GM23338 (cell line): Measurements from ENCODE around the gene FEZF2. TPM values are rescaled to one million over a fixed set of nuclear protein-coding genes. Genes with fewer than 3 reads are reported as not detected.

Experiments used
- ATAC-seq: fragments of 200-7000 bp; cut with Tn5 transposase; 3 replicates; pipeline ENCODE4 v1.9.1; 2020
- DNase-seq: peaks from one replicate; pipeline ENCODE4 v3.0.0-alpha.2; 2015; ENCODE audit warnings: low spot score
- H2AFZ ChIP-seq: fragments of 200-600 bp; sonication (generic); 2 replicates; pipeline ENCODE4 v1.8.0; 2016; ENCODE audit warnings: antibody characterized with exemption, mild to moderate bottlenecking, moderate library complexity
- H3F3A ChIP-seq: fragments of 200-600 bp; sonication (generic); replicated peaks from 2 replicates; pipeline ENCODE4 v1.8.0; 2017; ENCODE audit warnings: antibody characterized with exemption, mixed run types, low read depth
- H3K27ac ChIP-seq: fragments of 200-600 bp; sonication (generic); 2 replicates; pipeline ENCODE4 v1.6.1; 2016; ENCODE audit warnings: low read depth
- H3K27me3 ChIP-seq: fragments of 200-600 bp; sonication (generic); 2 replicates; pipeline ENCODE4 v1.8.0; 2016; ENCODE audit warnings: mild to moderate bottlenecking, mixed run types, moderate library complexity; ENCODE audit not compliant: insufficient read depth
- H3K36me3 ChIP-seq: fragments of 200-600 bp; sonication (generic); 2 replicates; pipeline ENCODE4 v1.8.0; 2016; ENCODE audit warnings: mild to moderate bottlenecking; ENCODE audit not compliant: insufficient read depth
- H3K4me1 ChIP-seq: fragments of 200-600 bp; sonication (generic); 2 replicates; pipeline ENCODE4 v1.8.0; 2016; ENCODE audit warnings: mild to moderate bottlenecking, moderate library complexity; ENCODE audit not compliant: insufficient read depth
- H3K4me2 ChIP-seq: fragments of 200-600 bp; sonication (generic); 2 replicates; pipeline ENCODE4 v1.7.1; 2017; ENCODE audit warnings: mixed run types
- H3K4me3 ChIP-seq: fragments of 200-600 bp; sonication (generic); 2 replicates; pipeline ENCODE4 v1.6.1; 2016; ENCODE audit warnings: mixed run types
- H3K79me2 ChIP-seq: fragments of 200-600 bp; sonication (generic); replicated peaks from 2 replicates; pipeline ENCODE4 v1.8.0; 2017; ENCODE audit warnings: mild to moderate bottlenecking; ENCODE audit not compliant: insufficient read depth
- H3K9me2 ChIP-seq: fragments of 200-600 bp; sonication (generic); 2 replicates; pipeline ENCODE4 v1.8.0; 2017; ENCODE audit not compliant: insufficient read depth
- H4K20me1 ChIP-seq: fragments of 200-600 bp; sonication (generic); replicated peaks from 2 replicates; pipeline ENCODE4 v1.8.0; 2017; ENCODE audit warnings: mild to moderate bottlenecking; ENCODE audit not compliant: insufficient read depth
- H3K27ac Mint-ChIP-seq: 2 replicates; pipeline ENCODE4 v1.8.0; 2020; ENCODE audit warnings: inconsistent platforms, mild to moderate bottlenecking, moderate library complexity, mixed read lengths
- H3K27me3 Mint-ChIP-seq: 3 replicates; pipeline ENCODE4 v1.8.0; 2022; ENCODE audit warnings: low read depth, mild to moderate bottlenecking, moderate library complexity, mixed read lengths, inconsistent platforms; ENCODE audit not compliant: insufficient read depth, poor library complexity
- H3K36me3 Mint-ChIP-seq: 3 replicates; pipeline ENCODE4 v1.8.0; 2021; ENCODE audit warnings: low read depth, mild to moderate bottlenecking, inconsistent platforms, moderate library complexity, mixed read lengths
- H3K4me1 Mint-ChIP-seq: 3 replicates; pipeline ENCODE4 v1.8.0; 2020; ENCODE audit warnings: mild to moderate bottlenecking, inconsistent platforms, mixed read lengths
- H3K4me3 Mint-ChIP-seq: 3 replicates; pipeline ENCODE4 v1.8.0; 2021; ENCODE audit warnings: moderate library complexity, mild to moderate bottlenecking, inconsistent platforms, mixed read lengths
- H3K9me3 Mint-ChIP-seq: 3 replicates; pipeline ENCODE4 v1.8.0; 2020; ENCODE audit warnings: moderate library complexity, mild to moderate bottlenecking, inconsistent platforms, mixed read lengths
- EZH2phosphoT487 ChIP-seq: fragments of 200-600 bp; sonication (generic); IDR thresholded peaks from one replicate; pipeline ENCODE4 v1.8.1; 2018; ENCODE audit warnings: antibody characterized with exemption; ENCODE audit not compliant: unreplicated experiment
- polyA plus RNA-seq: library from polyadenylated mRNA; unstranded; fragments of >200 nt; fragmentation: Nextera tagmentation; extraction: Ambion mirVana; gene quantifications from 2 replicates; pipeline ENCODE4 v1.2.1, GENCODE V29; 2016
- total RNA-seq: library from RNA; depleted of rRNA; stranded (reverse); fragments of >200 nt; shearing (Covaris generic); gene quantifications from 2 replicates; pipeline ENCODE4 v1.2.3, GENCODE V29; 2014
- TF ChIP-seq, protein P1 (sequence below): fragments of 250-450 bp; sonication (Bioruptor Pico); IDR thresholded peaks from 2 replicates; pipeline ENCODE4 v1.5.0; 2020; ENCODE audit warnings: mild to moderate bottlenecking, moderate library complexity
- TF ChIP-seq, protein P2 (sequence below): IDR thresholded peaks from 2 replicates; pipeline ENCODE4 v1.6.1; 2016; ENCODE audit warnings: antibody characterized with exemption
- TF ChIP-seq, protein P3 (sequence below), 2 experiments: fragments of 200-600 bp in 1 of 2; sonication (generic) in 1 of 2; conservative IDR thresholded peaks; 2 replicates each; pipeline versions ENCODE4 v1.5.1 to v1.6.1; 2016 to 2017; ENCODE audit warnings: antibody characterized with exemption in 2 of 2, low read depth in 2 of 2, mild to moderate bottlenecking in 2 of 2, moderate library complexity in 1 of 2

The FEZF2 gene
- total and polyA plus RNA-seq, 2 experiments from 2014 or later: not detected

DNA sequence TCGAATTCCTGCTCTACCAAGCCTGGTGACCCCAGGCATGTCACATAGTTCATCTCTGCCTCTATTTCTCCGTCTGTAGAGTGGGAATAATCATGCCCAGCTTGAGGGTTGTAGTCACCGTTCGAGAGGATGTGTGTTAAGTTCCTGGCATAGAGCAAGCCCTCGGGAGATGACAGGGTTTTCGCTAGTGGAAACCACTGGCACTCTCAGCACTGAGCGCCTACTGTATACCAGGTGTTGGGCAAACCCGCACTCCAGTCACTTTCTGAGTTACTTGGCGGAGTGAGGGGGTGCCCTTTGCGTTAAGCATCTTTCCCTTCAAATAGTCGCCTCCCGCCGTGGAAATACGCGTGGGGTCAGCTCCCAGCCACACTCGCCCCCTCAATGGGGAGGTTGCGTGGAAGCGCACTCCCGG is 5.1 kb downstream of the FEZF2 start (continued):
- TF ChIP-seq, protein P1, sequence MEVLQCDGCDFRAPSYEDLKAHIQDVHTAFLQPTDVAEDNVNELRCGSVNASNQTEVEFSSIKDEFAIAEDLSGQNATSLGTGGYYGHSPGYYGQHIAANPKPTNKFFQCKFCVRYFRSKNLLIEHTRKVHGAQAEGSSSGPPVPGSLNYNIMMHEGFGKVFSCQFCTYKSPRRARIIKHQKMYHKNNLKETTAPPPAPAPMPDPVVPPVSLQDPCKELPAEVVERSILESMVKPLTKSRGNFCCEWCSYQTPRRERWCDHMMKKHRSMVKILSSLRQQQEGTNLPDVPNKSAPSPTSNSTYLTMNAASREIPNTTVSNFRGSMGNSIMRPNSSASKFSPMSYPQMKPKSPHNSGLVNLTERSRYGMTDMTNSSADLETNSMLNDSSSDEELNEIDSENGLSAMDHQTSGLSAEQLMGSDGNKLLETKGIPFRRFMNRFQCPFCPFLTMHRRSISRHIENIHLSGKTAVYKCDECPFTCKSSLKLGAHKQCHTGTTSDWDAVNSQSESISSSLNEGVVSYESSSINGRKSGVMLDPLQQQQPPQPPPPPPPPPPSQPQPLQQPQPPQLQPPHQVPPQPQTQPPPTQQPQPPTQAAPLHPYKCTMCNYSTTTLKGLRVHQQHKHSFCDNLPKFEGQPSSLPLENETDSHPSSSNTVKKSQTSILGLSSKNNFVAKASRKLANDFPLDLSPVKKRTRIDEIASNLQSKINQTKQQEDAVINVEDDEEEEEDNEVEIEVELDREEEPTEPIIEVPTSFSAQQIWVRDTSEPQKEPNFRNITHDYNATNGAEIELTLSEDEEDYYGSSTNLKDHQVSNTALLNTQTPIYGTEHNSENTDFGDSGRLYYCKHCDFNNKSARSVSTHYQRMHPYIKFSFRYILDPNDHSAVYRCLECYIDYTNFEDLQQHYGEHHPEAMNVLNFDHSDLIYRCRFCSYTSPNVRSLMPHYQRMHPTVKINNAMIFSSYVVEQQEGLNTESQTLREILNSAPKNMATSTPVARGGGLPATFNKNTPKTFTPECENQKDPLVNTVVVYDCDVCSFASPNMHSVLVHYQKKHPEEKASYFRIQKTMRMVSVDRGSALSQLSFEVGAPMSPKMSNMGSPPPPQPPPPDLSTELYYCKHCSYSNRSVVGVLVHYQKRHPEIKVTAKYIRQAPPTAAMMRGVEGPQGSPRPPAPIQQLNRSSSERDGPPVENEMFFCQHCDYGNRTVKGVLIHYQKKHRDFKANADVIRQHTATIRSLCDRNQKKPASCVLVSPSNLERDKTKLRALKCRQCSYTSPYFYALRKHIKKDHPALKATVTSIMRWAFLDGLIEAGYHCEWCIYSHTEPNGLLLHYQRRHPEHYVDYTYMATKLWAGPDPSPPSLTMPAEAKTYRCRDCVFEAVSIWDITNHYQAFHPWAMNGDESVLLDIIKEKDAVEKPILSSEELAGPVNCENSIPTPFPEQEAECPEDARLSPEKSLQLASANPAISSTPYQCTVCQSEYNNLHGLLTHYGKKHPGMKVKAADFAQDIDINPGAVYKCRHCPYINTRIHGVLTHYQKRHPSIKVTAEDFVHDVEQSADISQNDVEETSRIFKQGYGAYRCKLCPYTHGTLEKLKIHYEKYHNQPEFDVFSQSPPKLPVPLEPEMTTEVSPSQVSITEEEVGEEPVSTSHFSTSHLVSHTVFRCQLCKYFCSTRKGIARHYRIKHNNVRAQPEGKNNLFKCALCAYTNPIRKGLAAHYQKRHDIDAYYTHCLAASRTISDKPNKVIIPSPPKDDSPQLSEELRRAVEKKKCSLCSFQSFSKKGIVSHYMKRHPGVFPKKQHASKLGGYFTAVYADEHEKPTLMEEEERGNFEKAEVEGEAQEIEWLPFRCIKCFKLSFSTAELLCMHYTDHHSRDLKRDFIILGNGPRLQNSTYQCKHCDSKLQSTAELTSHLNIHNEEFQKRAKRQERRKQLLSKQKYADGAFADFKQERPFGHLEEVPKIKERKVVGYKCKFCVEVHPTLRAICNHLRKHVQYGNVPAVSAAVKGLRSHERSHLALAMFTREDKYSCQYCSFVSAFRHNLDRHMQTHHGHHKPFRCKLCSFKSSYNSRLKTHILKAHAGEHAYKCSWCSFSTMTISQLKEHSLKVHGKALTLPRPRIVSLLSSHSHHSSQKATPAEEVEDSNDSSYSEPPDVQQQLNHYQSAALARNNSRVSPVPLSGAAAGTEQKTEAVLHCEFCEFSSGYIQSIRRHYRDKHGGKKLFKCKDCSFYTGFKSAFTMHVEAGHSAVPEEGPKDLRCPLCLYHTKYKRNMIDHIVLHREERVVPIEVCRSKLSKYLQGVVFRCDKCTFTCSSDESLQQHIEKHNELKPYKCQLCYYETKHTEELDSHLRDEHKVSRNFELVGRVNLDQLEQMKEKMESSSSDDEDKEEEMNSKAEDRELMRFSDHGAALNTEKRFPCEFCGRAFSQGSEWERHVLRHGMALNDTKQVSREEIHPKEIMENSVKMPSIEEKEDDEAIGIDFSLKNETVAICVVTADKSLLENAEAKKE (CRISPR knock-in tag): no peak
- TF ChIP-seq, protein P2, sequence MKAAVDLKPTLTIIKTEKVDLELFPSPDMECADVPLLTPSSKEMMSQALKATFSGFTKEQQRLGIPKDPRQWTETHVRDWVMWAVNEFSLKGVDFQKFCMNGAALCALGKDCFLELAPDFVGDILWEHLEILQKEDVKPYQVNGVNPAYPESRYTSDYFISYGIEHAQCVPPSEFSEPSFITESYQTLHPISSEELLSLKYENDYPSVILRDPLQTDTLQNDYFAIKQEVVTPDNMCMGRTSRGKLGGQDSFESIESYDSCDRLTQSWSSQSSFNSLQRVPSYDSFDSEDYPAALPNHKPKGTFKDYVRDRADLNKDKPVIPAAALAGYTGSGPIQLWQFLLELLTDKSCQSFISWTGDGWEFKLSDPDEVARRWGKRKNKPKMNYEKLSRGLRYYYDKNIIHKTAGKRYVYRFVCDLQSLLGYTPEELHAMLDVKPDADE: no peak

DNA sequence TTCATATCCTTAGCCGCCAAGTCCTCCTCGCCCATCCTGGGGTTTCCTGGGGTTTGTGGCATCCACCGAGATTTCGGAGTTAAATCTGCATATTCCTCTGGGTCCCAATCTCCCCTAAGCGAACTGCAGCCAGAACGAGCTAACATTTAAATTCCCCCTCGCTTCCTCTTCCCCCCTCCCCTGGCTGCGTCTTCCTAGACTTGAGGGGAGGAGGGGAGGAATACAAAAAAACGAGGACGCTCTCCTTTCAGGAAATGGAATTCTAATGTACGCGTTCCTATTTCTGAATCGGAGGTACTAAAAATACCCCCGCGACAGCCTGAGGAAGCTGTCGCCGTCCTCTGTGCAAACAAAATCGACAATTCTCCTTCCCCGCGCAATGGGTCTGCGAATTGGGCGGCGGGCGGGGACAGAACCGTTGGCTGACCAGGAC is 5.6 kb downstream of the FEZF2 start:
- TF ChIP-seq, protein P3, sequence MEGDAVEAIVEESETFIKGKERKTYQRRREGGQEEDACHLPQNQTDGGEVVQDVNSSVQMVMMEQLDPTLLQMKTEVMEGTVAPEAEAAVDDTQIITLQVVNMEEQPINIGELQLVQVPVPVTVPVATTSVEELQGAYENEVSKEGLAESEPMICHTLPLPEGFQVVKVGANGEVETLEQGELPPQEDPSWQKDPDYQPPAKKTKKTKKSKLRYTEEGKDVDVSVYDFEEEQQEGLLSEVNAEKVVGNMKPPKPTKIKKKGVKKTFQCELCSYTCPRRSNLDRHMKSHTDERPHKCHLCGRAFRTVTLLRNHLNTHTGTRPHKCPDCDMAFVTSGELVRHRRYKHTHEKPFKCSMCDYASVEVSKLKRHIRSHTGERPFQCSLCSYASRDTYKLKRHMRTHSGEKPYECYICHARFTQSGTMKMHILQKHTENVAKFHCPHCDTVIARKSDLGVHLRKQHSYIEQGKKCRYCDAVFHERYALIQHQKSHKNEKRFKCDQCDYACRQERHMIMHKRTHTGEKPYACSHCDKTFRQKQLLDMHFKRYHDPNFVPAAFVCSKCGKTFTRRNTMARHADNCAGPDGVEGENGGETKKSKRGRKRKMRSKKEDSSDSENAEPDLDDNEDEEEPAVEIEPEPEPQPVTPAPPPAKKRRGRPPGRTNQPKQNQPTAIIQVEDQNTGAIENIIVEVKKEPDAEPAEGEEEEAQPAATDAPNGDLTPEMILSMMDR (conservative IDR thresholded peaks at IDR 0.05; ENCODE audit: low read depth in 2 of 2): no peak
- peak; percentile 36 for TF ChIP-seq EZH2phosphoT487
- peak; percentile 82 for DNase-seq
- ATAC-seq: no peak
- Histone ChIP-seq H3K36me3 (no peaks in the 10 kb centered on the region), H3K9me2 (no peaks in the 10 kb centered on the region), H3K27ac (no peak overlapping the region), H3K4me3 (peak overlapping the region; percentile 63), H3F3A (peaks cover 23% of the 10 kb centered on the region), H3K79me2 (no peaks in the 10 kb centered on the region), H3K4me1 (peaks cover 67% of the 10 kb centered on the region), H3K4me2 (peak overlapping the region; percentile 80), H2AFZ (no peak overlapping the region), H3K27me3 (peaks cover 100% of the 10 kb centered on the region), H4K20me1 (no peaks in the 10 kb centered on the region)
- H3K36me3 Mint-ChIP-seq: no peaks in the 10 kb centered on the region
- peaks cover 94% of the 10 kb centered on the region for H3K27me3 Mint-ChIP-seq
- peaks cover 64% of the 10 kb centered on the region for H3K4me1 Mint-ChIP-seq
- peak overlapping the region; percentile 74 for H3K4me3 Mint-ChIP-seq
- H3K9me3 Mint-ChIP-seq: no peaks in the 10 kb centered on the region; the same call in 2 of the 3 replicates
- no peak overlapping the region for H3K27ac Mint-ChIP-seq
